Brain microvascular endothelial cell (primary cell): ENCODE measurements around the gene FAHD1.

Experiments used
- DNase-seq: peaks from one replicate; pipeline ENCODE4 v3.0.0-alpha.2; 2020
- H3K27ac ChIP-seq: fragments of 250-450 bp; sonication (Bioruptor Pico); 2 replicates; pipeline ENCODE4 v1.5.1; 2020; ENCODE audit warnings: mild to moderate bottlenecking, moderate library complexity
- H3K27me3 ChIP-seq: fragments of 250-450 bp; sonication (Bioruptor Pico); replicated peaks from 2 replicates; pipeline ENCODE4 v1.5.1; 2020; ENCODE audit warnings: mild to moderate bottlenecking
- H3K36me3 ChIP-seq: fragments of 250-450 bp; sonication (Bioruptor Pico); replicated peaks from 2 replicates; pipeline ENCODE4 v1.5.1; 2020; ENCODE audit warnings: mild to moderate bottlenecking
- H3K4me3 ChIP-seq: 2 replicates; pipeline ENCODE4 v1.5.1; 2011; ENCODE audit warnings: low read depth, mild to moderate bottlenecking, control low read depth, low read length, moderate library complexity
- in situ Hi-C: cut with HindIII; loops from 2 replicates; pipeline ENCODE4 v1.10.0; 2017; ENCODE audit warnings: low sequenced_read_pairs, low pct_ligation_motif_present
- TF ChIP-seq, protein P1 (sequence below): IDR thresholded peaks from 2 replicates; pipeline ENCODE4 v1.5.1; 2011; ENCODE audit warnings: low read depth, mild to moderate bottlenecking, moderate library complexity, low read length, control low read depth, inconsistent platforms; ENCODE audit errors: missing control alignments

FAHD1 gene

DNA sequence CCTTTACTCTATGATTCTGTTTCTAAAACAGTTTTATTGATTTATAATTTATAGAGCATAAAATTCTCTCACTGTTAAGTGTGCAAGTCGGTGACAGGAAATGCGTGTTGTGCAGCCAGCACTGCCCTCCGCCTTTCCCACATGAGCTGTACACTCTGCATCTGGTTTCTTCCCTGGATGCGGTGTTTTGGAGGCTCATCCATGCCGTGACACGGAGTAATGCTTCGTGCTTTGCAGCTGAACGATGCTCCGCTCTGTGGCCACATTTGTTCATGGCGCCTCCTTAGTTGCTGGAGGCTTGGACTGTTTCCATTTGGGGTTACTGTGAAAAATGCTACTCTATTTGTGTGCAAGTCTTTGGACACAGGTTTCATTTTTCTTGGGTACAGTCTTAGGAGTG, 26.3 kb upstream of the FAHD1 start:
- H3K27me3 ChIP-seq, result no peaks in the 10 kb centered on the region
- no peaks in the 10 kb centered on the region for H3K36me3 ChIP-seq
- in situ Hi-C loops, result no loop called here
- no peak for DNase-seq
- TF ChIP-seq, protein P1, sequence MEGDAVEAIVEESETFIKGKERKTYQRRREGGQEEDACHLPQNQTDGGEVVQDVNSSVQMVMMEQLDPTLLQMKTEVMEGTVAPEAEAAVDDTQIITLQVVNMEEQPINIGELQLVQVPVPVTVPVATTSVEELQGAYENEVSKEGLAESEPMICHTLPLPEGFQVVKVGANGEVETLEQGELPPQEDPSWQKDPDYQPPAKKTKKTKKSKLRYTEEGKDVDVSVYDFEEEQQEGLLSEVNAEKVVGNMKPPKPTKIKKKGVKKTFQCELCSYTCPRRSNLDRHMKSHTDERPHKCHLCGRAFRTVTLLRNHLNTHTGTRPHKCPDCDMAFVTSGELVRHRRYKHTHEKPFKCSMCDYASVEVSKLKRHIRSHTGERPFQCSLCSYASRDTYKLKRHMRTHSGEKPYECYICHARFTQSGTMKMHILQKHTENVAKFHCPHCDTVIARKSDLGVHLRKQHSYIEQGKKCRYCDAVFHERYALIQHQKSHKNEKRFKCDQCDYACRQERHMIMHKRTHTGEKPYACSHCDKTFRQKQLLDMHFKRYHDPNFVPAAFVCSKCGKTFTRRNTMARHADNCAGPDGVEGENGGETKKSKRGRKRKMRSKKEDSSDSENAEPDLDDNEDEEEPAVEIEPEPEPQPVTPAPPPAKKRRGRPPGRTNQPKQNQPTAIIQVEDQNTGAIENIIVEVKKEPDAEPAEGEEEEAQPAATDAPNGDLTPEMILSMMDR, result no peak
- no peak overlapping the region for H3K27ac ChIP-seq
- H3K4me3 ChIP-seq, result no peak overlapping the region

DNA sequence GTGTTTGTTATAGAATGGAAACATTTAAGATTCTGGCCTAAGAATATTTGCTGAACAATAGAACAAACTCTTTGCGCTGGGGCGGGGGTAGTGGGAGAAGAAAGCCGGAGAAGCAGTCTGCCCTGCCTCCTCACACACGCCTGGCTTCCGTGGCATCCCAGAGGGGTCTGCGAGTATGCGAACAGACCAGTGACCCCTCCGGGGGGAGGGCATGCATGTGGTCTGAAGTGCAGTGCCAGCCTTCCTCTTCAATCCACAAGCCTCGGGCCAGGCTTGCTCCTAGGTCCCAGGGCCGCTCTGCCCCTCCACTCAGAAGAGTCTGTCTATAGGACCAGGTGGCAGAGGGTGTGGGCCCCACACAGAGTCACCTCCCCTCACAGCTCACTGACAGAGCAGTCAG, 19.4 kb upstream of the FAHD1 start:
- in situ Hi-C loops, result no loop called here
- Histone ChIP-seq H3K27ac (no peak overlapping the region), H3K36me3 (peaks cover 13% of the 10 kb centered on the region), H3K27me3 (no peaks in the 10 kb centered on the region), H3K4me3 (no peak overlapping the region)
- TF ChIP-seq, protein P1, result no peak
- DNase-seq, result no peak

GRCh38 chr16:1808691-1809090, 18.3 kb upstream of the FAHD1 start:
- TF ChIP-seq, protein P1, result no peak
- no peaks in the 10 kb centered on the region for H3K27me3 ChIP-seq
- H3K4me3 ChIP-seq, result no peak overlapping the region
- no peak overlapping the region for H3K27ac ChIP-seq
- peaks cover 13% of the 10 kb centered on the region for H3K36me3 ChIP-seq
- in situ Hi-C loops, result no loop called here
- no peak for DNase-seq

- Histone ChIP-seq H3K27me3 (no peaks in the 10 kb centered on the region), H3K27ac (no peak overlapping the region), H3K4me3 (no peak overlapping the region), H3K36me3 (peaks cover 13% of the 10 kb centered on the region)
- TF ChIP-seq, protein P1, result no peak
- in situ Hi-C loops, result no loop called here
- no peak for DNase-seq
These were observed 17.7 kb upstream of the FAHD1 start for GRCh38 chr16:1809281-1809801.

DNA sequence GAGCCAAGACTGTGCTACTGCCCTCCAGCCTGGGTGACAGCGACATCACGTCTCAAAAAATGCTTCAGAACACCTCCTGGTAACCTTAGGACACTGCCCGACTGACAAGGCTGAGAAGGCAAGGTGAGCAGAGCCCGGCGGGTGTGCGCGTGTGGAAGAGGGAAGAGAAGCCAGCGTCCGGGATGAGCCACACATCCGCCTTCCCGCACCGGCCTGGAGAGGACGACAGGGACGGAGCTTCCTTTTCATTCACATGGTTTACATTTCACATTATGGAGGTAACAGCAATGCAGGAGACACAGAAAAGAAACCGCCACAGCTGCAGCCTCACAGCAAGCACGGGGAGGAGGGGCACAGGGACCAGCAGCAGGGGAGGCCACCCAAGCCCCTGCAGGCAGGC, 16.9 kb upstream of the FAHD1 start:
- DNase-seq, result no peak
- H3K36me3 ChIP-seq, result peaks cover 13% of the 10 kb centered on the region
- no peaks in the 10 kb centered on the region for H3K27me3 ChIP-seq
- H3K4me3 ChIP-seq, result no peak overlapping the region
- no peak overlapping the region for H3K27ac ChIP-seq
- TF ChIP-seq, protein P1, result no peak
- in situ Hi-C loops, result no loop called here

DNA sequence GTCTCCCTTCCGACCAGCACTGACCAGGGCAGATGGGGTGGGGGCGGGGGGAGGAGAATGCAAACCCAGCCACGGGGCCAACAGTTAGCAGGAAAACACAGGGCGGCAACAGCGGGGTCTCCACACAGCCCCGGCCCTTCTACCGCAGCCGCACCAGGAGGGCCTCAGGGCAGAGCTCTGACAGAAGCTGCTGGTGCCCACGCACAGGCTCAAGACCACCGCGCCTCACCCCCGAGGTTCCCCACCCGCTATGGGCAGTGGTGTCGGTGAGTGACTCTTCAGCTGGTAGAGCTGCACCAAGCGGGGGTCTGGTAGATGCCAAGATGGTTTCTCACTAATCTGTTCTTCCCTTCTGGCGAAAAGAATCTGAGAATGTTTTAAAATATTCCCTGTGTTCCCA, 16.5 kb upstream of the FAHD1 start:
- in situ Hi-C loops, result no loop called here
- Histone ChIP-seq H3K27me3 (no peaks in the 10 kb centered on the region), H3K4me3 (no peak overlapping the region), H3K27ac (no peak overlapping the region), H3K36me3 (peaks cover 15% of the 10 kb centered on the region)
- TF ChIP-seq, protein P1, result no peak
- no peak for DNase-seq
